Renal cortical epithelial cell (primary cell): ENCODE measurements around the gene IRX2. TPM values are rescaled to one million over a fixed set of nuclear protein-coding genes. Genes with fewer than 3 reads are reported as not detected.

ENCODE experiments used
- DNase-seq: peaks from one replicate; pipeline ENCODE4 v3.0.0-alpha.2; 2011; ENCODE audit warnings: low read depth
- total RNA-seq: library from RNA; depleted of rRNA; stranded (reverse); fragments of >200 nt; gene quantifications from 2 replicates; pipeline ENCODE4 v1.2.3, GENCODE V29; 2014

Gene IRX2
- total RNA-seq: 6.1 and 20.5 TPM in 2 replicates

DNA sequence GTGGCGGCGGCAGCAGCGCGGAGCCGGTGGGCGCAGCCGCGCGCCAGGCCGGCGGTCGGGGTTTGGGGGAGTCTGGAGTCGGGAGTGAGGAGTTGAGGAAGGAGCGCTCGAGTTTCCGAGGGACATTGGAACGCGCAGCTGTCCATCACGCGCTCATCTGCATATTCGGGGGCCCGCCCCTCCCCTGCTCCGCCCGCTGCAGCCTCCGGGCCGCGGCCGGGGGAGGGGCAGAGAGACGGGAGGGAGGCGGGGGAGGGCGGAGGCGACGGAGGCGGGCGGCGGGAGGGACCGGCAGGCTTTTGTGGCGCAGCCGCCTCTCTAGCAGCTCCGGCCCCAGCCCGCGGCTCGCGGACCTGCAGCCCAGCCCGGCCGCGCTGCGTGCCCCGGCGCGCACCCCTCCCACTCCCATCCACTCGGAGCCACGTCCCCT lies at the start of gene IRX2:
TSS of gene IRX2 (minus strand) at position 86 of the 430 bp plus-strand sequence. CDS start 264 bp downstream, outside the sequence.
- peak; percentile 72 for DNase-seq

DNA sequence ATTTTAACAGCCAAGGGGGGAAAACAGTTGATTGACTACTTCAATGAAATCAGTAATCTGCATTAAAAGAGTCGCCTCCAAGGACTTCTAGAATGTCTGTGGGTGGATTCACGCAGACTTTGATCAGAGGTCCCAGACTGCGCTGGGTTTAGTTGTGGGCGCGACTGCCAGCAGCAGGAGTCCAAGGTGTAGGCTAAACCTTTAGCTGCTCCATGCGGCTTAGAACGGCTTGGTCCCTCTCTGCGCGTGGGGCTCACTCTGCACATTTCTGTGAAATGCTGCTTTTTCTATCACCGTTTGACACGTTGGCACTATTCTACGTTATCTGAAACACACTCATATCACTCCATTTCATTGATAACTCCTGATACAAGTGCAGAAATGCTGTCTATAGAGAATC lies 48.6 kb upstream of the IRX2 start:
- DNase-seq: no peak

DNA sequence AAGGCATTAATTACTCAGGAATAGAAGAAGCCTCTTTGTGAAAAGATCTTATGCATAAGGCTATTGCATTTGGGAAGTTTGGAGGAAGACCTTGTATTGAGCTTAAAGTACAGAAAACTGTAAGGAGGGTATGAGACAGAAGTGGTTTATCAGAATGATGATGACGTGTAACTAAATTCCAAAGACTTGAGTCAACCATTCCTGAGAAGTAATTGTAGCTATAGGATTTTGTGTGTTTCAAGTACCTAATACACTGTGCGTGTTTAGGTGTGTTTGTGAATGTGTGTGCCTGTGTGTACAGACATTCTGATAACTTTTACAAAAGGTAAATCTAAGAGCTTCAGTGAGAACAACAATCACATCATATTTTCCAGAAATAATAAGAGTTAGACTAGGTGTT lies 46.5 kb upstream of the IRX2 start:
- peak; percentile 6 for DNase-seq

DNA sequence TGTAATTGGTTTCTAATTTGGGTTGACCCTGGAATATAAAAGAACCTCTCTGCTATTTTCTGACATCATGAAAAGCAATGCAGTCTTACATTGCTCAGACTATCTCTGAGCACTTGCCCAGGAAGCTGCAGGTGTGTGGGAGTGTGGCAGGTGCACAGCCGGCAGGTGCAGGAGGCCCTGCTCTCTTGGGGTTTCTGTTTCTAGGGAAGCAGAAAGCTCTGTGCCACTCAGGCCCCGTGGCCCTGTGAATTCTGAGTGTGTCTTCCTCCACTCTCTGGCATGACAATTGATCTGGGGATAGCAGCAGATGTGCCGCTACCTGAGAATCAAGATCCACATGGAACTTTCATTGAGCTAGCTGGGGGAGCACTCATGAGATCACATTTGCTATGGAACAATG lies 45.7 kb upstream of the IRX2 start:
- DNase-seq: no peak

DNA sequence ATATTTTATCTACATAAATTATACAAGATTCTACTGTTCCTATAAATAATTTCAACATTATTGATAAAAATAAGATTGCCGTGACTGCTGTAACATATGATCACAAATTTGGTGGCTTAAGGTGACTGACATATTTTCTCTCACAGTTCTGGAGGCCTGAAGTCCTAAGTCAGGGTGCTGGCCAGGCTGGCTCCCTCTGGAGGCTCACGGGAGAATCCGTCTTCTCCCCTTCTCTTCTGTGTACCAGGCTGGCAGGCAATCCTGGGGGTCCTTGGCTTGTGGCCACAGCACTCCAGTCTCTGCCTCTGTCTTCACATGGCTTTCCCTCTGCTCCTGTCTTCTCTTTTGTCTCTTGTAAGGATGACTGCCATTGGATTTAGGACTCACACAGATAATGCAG lies 31.7 kb upstream of the IRX2 start:
- no peak for DNase-seq

DNA sequence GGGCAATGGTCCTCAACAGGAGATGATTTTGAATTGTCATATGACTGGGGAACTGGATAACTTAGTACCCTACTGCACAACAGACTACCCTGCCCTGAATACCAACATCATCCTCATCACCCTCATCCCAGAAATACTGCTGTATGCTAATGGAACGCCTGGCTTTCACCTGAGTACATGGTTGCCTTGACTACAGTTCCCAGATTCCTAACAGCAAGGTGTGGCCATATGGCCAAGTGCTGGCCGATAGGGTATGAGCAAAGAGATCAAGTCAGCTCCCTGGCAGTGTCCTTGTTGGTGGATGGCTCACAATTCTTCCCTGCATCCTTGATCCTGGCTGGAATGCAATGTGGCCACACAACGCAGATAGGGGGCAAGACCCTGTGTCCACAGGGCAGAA lies 31.2 kb upstream of the IRX2 start:
- no peak for DNase-seq

DNA sequence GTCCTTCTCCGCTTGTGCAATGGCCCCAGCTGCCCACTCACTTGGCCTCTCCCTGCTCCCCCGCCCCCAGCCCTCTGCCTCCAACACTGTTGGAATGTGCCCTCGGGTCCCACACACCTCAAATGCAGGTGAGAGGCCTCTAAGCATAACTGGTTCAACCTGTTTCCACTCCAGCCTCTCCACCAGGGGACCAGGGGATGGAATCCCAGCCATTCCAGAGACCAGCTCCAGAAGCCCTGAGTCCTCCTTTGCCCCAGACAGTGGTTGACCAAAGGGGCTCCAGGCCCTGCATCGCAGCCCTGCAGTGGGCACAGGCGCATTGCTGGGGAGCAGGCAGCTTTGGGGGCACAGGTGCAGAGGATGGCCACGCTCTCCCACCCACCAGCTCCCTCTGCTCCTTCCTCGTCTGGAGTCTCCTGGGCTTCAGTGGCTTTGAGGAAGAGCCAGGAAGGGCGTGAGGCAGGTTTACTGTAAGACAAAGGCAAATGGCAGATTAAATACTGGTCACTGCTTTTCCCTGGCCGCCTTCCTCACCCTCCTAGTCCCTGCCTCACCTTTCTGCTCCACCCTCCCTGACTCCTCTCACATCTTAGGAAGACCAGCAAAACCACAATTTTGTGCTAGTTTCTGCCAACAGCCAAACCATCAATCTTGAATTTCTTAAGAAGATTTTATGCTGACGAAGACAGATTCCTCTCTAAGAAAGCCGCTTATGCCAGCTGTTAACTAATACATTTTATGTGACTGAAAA lies 29.1 kb upstream of the IRX2 start:
- no peak for DNase-seq

DNA sequence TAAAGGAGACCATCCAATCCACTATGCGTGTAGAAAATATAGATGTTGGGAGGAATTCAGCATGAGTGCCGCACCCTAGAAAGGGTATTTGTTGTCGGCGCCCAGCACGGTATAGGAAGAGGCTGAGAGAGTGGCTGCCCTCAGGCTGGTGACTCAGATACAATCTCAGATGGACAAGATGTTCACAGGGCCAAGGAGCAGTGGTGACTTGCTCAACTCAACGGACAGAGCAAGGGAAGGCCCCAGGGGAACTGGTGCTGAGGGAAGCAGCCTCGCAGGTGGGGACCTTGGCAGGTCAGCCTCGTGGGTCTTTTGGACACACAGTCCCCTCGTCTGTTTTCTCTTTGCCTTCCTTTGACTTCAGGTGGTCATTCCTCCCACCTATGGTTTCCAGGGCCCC lies 28.0 kb upstream of the IRX2 start:
- DNase-seq: no peak

DNA sequence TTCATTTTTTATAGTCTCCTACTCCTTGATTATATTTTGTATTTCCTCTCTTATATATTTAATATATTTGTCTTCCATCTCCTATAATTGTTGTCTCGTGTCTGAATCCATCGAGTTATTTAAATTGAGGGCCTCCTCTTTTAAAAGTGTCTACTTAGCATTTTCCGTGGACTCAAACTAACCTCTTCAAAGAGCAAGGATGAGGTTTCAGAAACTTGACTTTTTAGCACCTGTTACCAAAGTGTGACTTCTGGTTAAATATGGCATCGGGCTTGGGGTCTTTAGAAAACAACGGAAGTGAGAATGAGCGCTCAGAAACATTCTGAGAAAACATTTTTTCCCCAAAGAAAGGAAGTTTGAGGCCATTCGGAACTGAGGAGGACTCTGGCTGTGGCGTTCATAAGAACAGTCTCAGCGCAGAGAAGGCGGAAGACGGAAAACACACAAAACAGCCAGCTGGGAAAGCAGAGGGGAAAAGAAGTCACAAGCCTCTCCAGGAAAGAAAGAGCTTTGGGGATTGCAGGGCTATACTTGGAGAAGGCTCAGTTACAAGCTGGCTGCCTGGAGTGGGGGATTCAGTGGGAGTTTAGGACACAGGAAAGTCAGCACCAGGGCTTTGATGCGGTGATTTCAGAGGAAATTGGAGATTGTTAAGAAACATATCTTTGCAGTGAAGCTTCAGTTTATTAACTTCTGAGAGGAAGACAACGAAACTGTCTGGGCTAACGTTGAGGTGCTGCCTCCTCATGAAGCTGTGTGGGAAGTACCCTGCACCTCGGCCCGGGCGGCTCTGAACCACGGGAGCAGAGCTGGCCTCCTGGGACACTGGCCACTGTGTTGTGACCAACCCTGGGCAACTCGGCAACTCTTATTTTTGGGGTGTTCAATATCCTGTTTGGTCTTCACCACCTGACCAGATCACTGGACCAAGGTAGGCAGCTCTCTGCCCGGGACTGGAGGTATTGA lies 25.1 kb upstream of the IRX2 start:
- DNase-seq: no peak

DNA sequence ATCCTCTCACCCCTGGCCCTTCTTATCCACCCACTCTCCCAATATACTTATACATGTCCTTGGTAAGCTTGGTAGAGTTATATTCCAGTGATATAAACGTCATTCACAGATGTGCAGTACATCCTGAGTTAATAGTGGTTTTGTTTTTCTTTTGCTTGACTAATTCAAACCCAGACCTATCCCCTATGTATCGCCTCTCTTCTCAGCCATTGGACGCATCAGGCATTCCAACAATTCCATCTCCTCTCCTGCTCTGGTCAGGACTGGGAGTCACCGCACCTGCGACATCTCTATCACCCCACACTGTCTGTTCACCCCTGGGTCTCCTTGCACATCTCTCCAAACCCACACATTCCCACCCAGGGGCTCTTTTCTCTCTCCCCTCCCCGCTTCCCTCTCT lies 21.9 kb upstream of the IRX2 start:
- DNase-seq: no peak

DNA sequence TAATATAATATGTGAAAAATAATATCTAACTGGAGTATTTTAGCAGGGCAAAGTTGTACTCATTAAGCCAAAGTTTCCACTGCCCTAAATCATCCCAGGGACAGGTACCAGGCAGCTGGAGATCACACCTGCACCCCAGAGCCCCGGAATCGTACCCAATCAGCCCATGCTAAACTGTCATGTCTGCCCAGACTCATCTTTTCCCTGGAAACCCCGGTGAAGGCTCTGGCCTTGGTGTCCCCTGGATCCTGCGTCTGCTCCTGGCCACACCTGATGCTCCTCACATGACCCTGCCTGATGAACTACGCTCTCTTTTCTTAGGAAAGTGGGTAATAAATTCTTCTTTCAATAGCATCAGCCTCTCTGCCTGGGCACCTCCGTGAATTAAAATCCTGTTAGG lies 15.6 kb upstream of the IRX2 start:
- DNase-seq: no peak

DNA sequence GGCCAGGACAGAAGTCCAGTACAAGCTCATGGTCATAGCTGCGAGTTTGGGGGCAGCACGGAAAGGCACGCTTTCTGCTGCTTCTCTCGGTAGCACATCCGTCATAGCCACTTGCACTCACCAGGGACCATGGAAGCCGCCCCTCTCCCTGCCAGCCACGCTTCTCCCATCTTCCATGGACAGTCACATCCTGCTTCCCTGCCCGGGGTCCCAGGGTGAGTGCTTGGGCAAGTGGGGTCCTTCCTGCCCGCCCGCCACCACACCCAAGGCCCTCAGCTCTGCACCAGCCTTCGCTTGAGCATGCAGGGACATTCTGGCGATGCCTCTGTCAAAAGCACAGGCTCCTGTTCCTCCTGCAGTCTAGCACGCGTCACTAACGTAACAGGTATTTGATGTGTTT lies 13.1 kb upstream of the IRX2 start:
- DNase-seq: no peak

DNA sequence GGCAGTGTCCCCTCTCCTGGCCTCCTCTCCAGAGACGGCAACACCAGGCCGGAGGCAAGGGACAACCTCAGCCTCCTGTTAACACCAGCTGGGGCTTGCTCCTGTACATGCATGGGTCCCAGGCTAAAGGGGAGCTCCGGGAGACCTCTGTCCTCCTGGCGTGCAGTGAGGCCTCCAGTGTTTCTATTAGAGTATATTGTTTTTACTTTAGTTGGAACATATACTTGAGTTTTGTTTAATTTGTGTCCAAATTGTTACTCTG lies 12.0 kb upstream of the IRX2 start:
- no peak for DNase-seq

DNA sequence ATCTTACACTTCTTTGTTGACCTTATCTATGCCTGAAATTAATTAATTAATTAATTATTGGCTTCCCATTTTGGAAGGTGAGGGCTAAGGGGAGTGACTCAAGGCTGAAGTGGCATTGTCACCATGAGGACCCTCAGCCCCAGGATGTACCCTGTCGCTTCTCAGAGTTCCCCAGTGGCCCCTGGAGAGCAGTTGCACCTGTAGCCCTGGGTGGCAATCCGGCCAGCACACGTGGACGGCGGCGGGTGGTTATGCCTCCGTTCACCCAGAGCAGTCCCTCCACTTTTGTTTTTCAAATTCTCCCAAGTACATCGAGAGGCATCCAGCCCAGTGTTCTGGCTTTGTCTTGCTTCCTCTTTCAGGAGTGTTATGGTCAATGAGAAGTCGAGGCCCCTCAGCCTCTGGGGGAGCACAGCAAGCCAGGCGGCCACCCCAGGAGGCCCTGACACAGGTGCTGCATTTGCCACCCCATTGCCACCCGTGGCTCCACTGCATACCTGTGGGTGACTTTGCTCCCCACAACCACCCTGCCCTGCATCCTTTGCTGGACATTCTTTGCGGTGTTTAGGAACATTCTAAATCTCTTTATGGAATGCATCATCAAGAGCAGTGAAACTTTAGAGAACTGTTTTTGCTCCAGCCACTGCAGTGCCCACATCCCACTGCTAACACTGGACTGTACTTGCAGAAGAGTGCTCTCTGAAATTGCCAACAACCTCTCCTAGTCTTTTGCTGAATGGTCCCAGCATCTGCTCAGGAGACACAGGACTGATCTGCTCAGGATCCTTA lies 11.5 kb upstream of the IRX2 start:
- DNase-seq: no peak

DNA sequence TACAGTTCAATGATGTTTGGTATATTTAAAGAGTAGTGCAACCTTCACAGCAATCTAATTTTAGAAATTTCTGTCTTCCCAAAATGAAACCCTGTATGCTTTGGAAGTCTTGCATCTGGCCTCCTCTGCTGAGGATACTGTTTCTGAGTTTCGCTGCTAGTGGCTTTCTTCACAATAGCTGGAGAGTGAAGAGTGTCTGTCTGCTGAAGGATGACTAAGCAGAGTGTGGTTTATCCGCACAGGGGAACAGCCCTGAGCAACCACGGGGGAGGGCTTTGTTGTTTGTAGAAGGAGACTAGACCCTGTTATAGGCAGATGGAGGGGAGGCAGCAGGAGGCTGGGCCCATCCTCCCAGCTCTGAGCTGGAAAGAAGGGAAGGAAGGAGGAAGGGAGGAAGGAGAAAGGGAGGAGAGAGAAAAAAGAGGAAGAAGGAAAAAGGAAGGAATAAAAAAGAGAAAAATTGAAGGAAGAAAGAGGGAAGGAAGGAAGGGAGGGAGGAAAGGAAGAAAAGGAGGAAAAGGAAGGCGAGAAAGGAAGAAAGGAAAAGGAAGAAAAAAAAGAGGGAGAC lies 10.5 kb upstream of the IRX2 start:
- DNase-seq: no peak

DNA sequence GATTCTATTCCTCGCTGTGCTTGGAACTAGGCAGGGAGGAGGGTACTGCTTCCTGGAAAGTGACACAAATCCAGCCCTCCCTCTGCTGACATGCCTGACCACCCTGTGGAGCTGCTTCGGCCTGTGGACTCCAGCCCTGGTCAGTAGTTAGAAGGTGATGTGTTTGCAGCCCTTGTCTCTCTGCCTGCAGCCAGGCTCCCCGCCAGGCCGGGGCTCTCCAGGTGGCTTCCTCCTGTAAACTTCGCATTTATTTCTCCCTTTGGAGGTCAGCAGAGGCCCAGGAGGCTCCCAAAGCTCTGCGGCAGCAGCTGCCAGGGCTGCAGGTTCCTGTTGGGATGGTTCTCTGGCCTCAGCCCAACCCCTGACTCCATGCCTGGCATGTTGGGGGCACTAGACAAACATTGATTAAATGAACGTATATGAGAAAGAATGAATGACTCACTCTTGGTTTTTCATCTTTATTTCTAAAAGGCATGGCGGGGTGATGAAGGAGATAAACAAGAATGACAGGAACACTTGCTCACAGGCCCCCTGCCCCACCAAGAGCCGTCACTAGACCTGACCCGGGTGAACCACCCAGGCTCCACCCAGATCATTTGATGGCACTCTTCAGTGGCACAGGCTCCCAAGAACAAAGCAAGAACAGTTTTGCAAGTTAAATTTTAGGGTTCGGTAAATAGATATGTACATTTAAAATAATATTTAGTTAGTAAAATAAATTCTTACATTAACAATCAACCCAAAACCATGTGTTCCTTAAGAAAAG lies 8.4 kb upstream of the IRX2 start:
- DNase-seq: no peak

DNA sequence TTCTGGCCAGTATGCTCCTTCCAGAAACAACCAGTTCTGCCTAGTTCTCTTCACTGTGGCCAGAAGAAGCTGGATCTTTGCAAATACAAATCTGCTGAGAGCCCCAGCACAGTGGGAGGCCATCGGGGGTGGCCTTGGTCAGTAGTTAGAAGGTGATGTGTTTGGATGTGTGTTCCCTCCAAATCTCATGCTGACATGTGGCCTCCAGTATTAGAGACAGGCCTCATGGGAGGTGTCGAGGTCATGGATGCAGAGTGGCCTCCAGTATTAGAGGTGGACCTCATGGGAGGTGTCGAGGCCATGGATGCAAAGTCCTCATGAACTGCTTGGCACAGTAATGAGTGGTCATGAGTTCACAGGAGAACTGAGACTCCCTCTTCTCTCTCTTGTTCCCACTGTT lies 7.6 kb upstream of the IRX2 start:
- no peak for DNase-seq

DNA sequence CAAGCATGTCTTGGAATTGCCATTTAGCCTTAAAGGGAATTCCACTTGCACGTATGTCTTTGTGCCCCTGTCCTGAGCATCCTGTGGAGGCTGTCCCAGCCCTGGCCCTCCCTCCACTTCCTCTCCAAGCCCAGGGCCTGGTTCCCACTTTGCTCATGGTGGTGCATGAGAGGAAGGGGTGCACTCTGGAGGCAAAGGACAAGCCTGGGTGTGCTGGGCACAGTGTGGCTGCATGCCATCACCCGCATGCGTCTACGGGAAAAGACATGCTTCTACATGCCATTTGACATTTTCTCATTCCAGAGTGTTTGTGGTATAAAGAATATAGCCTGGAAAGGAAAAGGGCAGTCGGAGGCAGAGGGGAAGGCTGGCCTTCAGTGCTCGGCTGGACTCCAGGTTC lies 7.2 kb upstream of the IRX2 start:
- no peak for DNase-seq

DNA sequence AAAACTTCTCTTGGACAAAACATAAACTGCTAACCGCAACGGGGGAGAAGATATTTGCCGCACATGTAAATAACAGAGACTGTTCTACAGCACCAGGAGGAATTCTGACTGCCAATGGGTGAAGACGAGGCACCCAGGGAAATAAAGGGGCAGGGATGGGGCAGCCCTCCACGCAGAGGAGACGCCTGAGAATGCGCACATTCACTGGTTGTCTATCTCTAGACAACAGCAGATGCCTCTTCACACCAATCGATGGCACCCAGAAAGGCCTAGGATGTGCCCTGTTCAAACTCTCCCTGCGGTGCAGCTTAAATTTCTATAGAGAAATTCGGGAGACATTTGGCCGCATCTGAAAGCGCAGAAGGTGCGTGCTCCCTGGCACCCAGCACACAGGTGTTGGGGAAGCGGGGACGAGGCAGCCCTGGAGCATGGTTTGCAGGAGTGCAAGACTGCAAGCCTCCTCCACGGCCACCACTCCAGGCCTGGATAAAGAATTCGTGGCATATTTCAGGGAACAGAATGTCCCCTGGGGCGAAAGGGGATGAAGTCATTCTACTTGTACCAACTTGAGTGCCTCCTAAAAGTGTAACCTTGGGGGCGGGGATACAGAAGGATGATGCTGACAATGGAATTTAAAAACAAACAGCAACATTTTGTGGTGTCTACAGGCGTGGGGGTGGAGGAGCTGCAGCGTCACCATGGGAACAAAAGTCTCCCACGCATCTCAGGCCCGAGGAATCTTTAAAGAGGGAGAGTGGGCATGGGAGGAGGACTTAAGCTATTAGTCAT lies 6.3 kb upstream of the IRX2 start:
- DNase-seq: peak; percentile 74
